ENCODE results near the gene SPO11.

The SPO11 gene

GRCh38 chr20:57312138-57312537 lies 17.5 kb upstream of the SPO11 start:
- H3K23ac ChIP-seq (ENCODE audit: low read length), result no peak overlapping the region
- no peaks in the 10 kb centered on the region for H3K27me3 ChIP-seq (ENCODE audit: insufficient read depth, low read length, poor library complexity)
- H4K5ac ChIP-seq (ENCODE audit: low read length), result no peak overlapping the region
- no peak overlapping the region for H3K4me3 ChIP-seq (ENCODE audit: low read length)
- H3K4me1 ChIP-seq (ENCODE audit: control insufficient read depth, low read depth, low read length), result no peaks in the 10 kb centered on the region
- no peak overlapping the region for H2BK15ac ChIP-seq (replicated peaks; ENCODE audit: low read depth)
- H3K56ac ChIP-seq (ENCODE audit: low read length), result no peak overlapping the region
- H3K79me1 ChIP-seq (ENCODE audit: low read length), result no peaks in the 10 kb centered on the region
- no CpG with 5 or more reads among the region's 6 CpGs for WGBS (ENCODE audit: extremely low coverage, insufficient coverage, low lambda C conversion rate)
- H4K8ac ChIP-seq (ENCODE audit: low read depth, low read length), result no peak overlapping the region
- H3K4ac ChIP-seq (ENCODE audit: low read depth, low read length), result no peak overlapping the region
- H2AK5ac ChIP-seq (ENCODE audit: low read length), result no peak overlapping the region
- no peak overlapping the region for H2BK120ac ChIP-seq (ENCODE audit: low read depth, low read length)
- no peaks in the 10 kb centered on the region for H3K79me2 ChIP-seq (ENCODE audit: control insufficient read depth, insufficient read depth, low read length)
- no peak overlapping the region for H3K9ac ChIP-seq (ENCODE audit: low read length)
- no peak overlapping the region for H3K4me2 ChIP-seq (ENCODE audit: low read length)
- no peaks in the 10 kb centered on the region for H3K36me3 ChIP-seq (ENCODE audit: control insufficient read depth, insufficient read depth, low read length)
- H3K18ac ChIP-seq (ENCODE audit: low read length), result no peak overlapping the region
- H2BK5ac ChIP-seq (ENCODE audit: low read length), result no peak overlapping the region
- no peak for DNase-seq
- no peak overlapping the region for H3K27ac ChIP-seq (ENCODE audit: low read depth, low read length)

DNA sequence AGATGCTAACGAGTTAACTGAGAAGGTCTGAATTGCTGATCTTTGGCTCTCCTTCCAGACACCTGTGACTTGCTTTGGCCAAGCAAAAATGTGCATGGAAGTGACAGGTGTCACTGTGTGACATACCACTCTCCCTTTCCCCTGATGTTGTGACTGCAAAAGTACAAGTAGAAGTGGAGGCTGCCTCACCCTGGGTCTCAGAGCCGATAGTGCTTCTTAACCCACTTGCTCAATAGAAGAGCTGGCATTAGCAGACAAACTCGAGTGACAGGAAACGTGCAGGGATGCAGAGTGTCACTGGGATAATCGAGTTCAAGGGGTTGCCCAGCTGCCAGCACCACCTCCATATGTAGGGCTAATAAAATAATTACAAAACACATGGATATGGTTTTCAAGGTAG lies 16.4 kb upstream of the SPO11 start:
- Histone ChIP-seq H3K23ac (ENCODE audit: low read length) (no peak overlapping the region), H3K79me1 (ENCODE audit: low read length) (no peaks in the 10 kb centered on the region), H2BK5ac (ENCODE audit: low read length) (no peak overlapping the region), H3K36me3 (ENCODE audit: control insufficient read depth, insufficient read depth, low read length) (no peaks in the 10 kb centered on the region), H2BK120ac (ENCODE audit: low read depth, low read length) (no peak overlapping the region), H2BK15ac (replicated peaks; ENCODE audit: low read depth) (no peak overlapping the region), H3K27me3 (ENCODE audit: insufficient read depth, low read length, poor library complexity) (no peaks in the 10 kb centered on the region), H3K4me2 (ENCODE audit: low read length) (no peak overlapping the region), H3K9ac (ENCODE audit: low read length) (no peak overlapping the region), H4K8ac (ENCODE audit: low read depth, low read length) (no peak overlapping the region), H3K56ac (ENCODE audit: low read length) (no peak overlapping the region), H3K4me1 (ENCODE audit: control insufficient read depth, low read depth, low read length) (no peaks in the 10 kb centered on the region), H3K4me3 (ENCODE audit: low read length) (no peak overlapping the region), H3K4ac (ENCODE audit: low read depth, low read length) (no peak overlapping the region), H4K5ac (ENCODE audit: low read length) (no peak overlapping the region), H3K79me2 (ENCODE audit: control insufficient read depth, insufficient read depth, low read length) (no peaks in the 10 kb centered on the region), H2AK5ac (ENCODE audit: low read length) (no peak overlapping the region), H3K18ac (ENCODE audit: low read length) (no peak overlapping the region), H3K27ac (ENCODE audit: low read depth, low read length) (no peak overlapping the region)
- WGBS (ENCODE audit: extremely low coverage, insufficient coverage, low lambda C conversion rate), result no CpG with 5 or more reads among the region's 5 CpGs
- no peak for DNase-seq

DNA sequence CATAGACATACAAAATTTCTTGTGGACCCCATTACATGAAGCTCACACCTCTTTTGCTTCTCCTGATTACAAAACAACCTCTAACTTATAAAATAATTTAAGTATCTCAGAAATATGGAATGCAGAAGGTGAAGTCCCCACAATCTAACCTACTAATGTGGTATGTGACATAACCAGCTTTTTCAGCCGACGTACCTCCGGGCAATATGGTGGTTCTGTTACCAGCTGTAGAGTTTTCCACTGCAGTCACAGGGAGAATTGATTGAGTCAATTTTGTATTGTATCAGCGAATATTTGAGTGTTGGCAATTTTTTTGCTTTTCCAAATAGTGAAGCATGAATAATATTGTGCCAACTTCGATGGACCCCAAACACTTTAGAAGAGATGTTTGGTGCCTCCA lies 15.7 kb upstream of the SPO11 start:
- H3K23ac ChIP-seq (ENCODE audit: low read length), result no peak overlapping the region
- no peak overlapping the region for H3K56ac ChIP-seq (ENCODE audit: low read length)
- no peak overlapping the region for H4K5ac ChIP-seq (ENCODE audit: low read length)
- H3K4me3 ChIP-seq (ENCODE audit: low read length), result no peak overlapping the region
- no peak overlapping the region for H2BK120ac ChIP-seq (ENCODE audit: low read depth, low read length)
- no peaks in the 10 kb centered on the region for H3K79me1 ChIP-seq (ENCODE audit: low read length)
- H2BK15ac ChIP-seq (replicated peaks; ENCODE audit: low read depth), result no peak overlapping the region
- H3K79me2 ChIP-seq (ENCODE audit: control insufficient read depth, insufficient read depth, low read length), result no peaks in the 10 kb centered on the region
- no peak overlapping the region for H2AK5ac ChIP-seq (ENCODE audit: low read length)
- H3K4ac ChIP-seq (ENCODE audit: low read depth, low read length), result no peak overlapping the region
- no peaks in the 10 kb centered on the region for H3K36me3 ChIP-seq (ENCODE audit: control insufficient read depth, insufficient read depth, low read length)
- no peak for DNase-seq
- H3K27me3 ChIP-seq (ENCODE audit: insufficient read depth, low read length, poor library complexity), result no peaks in the 10 kb centered on the region
- H3K27ac ChIP-seq (ENCODE audit: low read depth, low read length), result no peak overlapping the region
- no peak overlapping the region for H3K9ac ChIP-seq (ENCODE audit: low read length)
- no peak overlapping the region for H2BK5ac ChIP-seq (ENCODE audit: low read length)
- no peaks in the 10 kb centered on the region for H3K4me1 ChIP-seq (ENCODE audit: control insufficient read depth, low read depth, low read length)
- H3K4me2 ChIP-seq (ENCODE audit: low read length), result no peak overlapping the region
- no peak overlapping the region for H4K8ac ChIP-seq (ENCODE audit: low read depth, low read length)
- H3K18ac ChIP-seq (ENCODE audit: low read length), result no peak overlapping the region
- WGBS (ENCODE audit: extremely low coverage, insufficient coverage, low lambda C conversion rate), result no CpG with 5 or more reads among the region's 5 CpGs

- Histone ChIP-seq H3K36me3 (ENCODE audit: control insufficient read depth, insufficient read depth, low read length) (no peaks in the 10 kb centered on the region), H2BK5ac (ENCODE audit: low read length) (no peak overlapping the region), H3K23ac (ENCODE audit: low read length) (no peak overlapping the region), H3K4me2 (ENCODE audit: low read length) (no peak overlapping the region), H3K27ac (ENCODE audit: low read depth, low read length) (no peak overlapping the region), H2BK120ac (ENCODE audit: low read depth, low read length) (no peak overlapping the region), H4K8ac (ENCODE audit: low read depth, low read length) (no peak overlapping the region), H2AK5ac (ENCODE audit: low read length) (no peak overlapping the region), H2BK15ac (replicated peaks; ENCODE audit: low read depth) (no peak overlapping the region), H3K4ac (ENCODE audit: low read depth, low read length) (no peak overlapping the region), H3K27me3 (ENCODE audit: insufficient read depth, low read length, poor library complexity) (no peaks in the 10 kb centered on the region), H3K18ac (ENCODE audit: low read length) (no peak overlapping the region), H3K56ac (ENCODE audit: low read length) (no peak overlapping the region), H3K4me1 (ENCODE audit: control insufficient read depth, low read depth, low read length) (no peaks in the 10 kb centered on the region), H3K79me1 (ENCODE audit: low read length) (no peaks in the 10 kb centered on the region), H4K5ac (ENCODE audit: low read length) (no peak overlapping the region), H3K4me3 (ENCODE audit: low read length) (no peak overlapping the region), H3K9ac (ENCODE audit: low read length) (no peak overlapping the region), H3K79me2 (ENCODE audit: control insufficient read depth, insufficient read depth, low read length) (no peaks in the 10 kb centered on the region)
- no peak for DNase-seq
- no CpG with 5 or more reads among the region's 8 CpGs for WGBS (ENCODE audit: extremely low coverage, insufficient coverage, low lambda C conversion rate)
Observed at GRCh38 chr20:57315083-57315975, 14.3 kb upstream of the SPO11 start.

DNA sequence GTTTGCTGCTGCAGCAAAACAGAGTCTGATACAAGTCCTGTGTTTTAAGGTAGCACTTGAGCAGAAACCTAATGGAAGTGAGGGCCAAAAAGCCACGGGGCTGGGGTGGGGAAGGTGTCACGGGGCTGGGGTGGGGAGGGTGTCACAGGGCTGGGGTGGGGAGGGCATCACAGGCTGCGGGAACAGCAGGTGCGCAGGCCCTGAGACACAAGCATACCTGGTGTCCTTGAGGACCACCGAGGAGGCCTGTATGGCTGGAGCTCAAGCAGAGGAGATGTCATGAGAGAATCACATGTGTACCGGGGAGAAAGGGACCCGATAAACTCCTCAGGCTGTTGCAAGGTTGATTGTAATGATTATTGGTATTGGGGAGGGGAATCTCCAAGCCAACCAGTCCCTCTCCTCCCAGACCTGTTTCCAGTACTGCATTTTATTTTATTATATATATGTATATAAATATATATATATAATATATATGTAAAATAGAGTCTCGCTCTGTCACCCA lies 13.6 kb upstream of the SPO11 start:
- Histone ChIP-seq H3K4me1 (ENCODE audit: control insufficient read depth, low read depth, low read length) (no peaks in the 10 kb centered on the region), H2BK120ac (ENCODE audit: low read depth, low read length) (no peak overlapping the region), H3K36me3 (ENCODE audit: control insufficient read depth, insufficient read depth, low read length) (no peaks in the 10 kb centered on the region), H2BK5ac (ENCODE audit: low read length) (no peak overlapping the region), H3K27me3 (ENCODE audit: insufficient read depth, low read length, poor library complexity) (no peaks in the 10 kb centered on the region), H3K79me1 (ENCODE audit: low read length) (no peaks in the 10 kb centered on the region), H3K9ac (ENCODE audit: low read length) (no peak overlapping the region), H3K79me2 (ENCODE audit: control insufficient read depth, insufficient read depth, low read length) (no peaks in the 10 kb centered on the region), H3K4me3 (ENCODE audit: low read length) (no peak overlapping the region), H3K4ac (ENCODE audit: low read depth, low read length) (no peak overlapping the region), H3K18ac (ENCODE audit: low read length) (no peak overlapping the region), H4K5ac (ENCODE audit: low read length) (no peak overlapping the region), H2AK5ac (ENCODE audit: low read length) (no peak overlapping the region), H3K27ac (ENCODE audit: low read depth, low read length) (no peak overlapping the region), H3K56ac (ENCODE audit: low read length) (no peak overlapping the region), H3K23ac (ENCODE audit: low read length) (no peak overlapping the region), H2BK15ac (replicated peaks; ENCODE audit: low read depth) (no peak overlapping the region), H3K4me2 (ENCODE audit: low read length) (no peak overlapping the region), H4K8ac (ENCODE audit: low read depth, low read length) (no peak overlapping the region)
- no peak for DNase-seq
- WGBS (ENCODE audit: extremely low coverage, insufficient coverage, low lambda C conversion rate), result no CpG with 5 or more reads among the region's 8 CpGs
